Activated T-cell treated with anti-CD3 and anti-CD28 coated beads, Interleukin-2, amount 50 U/mL, for 24 hours (primary cell): Measurements from ENCODE around the gene TNFRSF21.

Source experiments
- DNase-seq: peaks from one replicate; pipeline ENCODE4 v3.0.0-alpha.2; 2020
- H3K27ac Mint-ChIP-seq: 2 replicates; pipeline ENCODE4 v1.8.0; 2020; ENCODE audit warnings: mild to moderate bottlenecking, mixed read lengths
- H3K27me3 Mint-ChIP-seq: 2 replicates; pipeline ENCODE4 v1.8.0; 2020; ENCODE audit warnings: mixed read lengths
- H3K36me3 Mint-ChIP-seq: 2 replicates; pipeline ENCODE4 v1.8.0; 2020; ENCODE audit warnings: low read depth, mixed read lengths
- H3K4me1 Mint-ChIP-seq: 2 replicates; pipeline ENCODE4 v1.8.0; 2020; ENCODE audit warnings: low read depth, mixed read lengths
- H3K4me3 Mint-ChIP-seq: 2 replicates; pipeline ENCODE4 v1.8.0; 2020; ENCODE audit warnings: mild to moderate bottlenecking, moderate library complexity, mixed read lengths
- H3K9me3 Mint-ChIP-seq: 2 replicates; pipeline ENCODE4 v1.8.0; 2020; ENCODE audit warnings: mixed read lengths

Gene TNFRSF21

DNA sequence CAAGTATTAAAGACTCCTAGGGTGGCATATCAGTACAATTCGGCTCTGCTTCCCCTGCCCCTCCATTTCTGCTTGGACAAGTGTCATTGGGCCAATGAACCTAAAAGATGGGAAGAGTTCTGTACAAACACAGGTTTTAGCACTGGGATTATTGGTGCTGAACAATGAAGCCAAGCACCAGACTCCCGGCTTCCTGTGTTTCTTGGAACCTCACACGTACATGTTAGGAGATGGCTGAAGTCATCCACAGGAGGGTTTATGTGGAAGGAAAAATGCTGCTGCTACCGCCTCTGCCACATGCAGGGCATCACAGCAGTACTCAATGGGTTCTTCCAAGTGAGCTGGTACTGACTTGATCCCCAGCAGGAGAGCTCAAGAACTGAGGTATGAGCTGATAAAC lies 49.7 kb downstream of the TNFRSF21 start:
- no peaks in the 10 kb centered on the region for H3K36me3 Mint-ChIP-seq
- H3K9me3 Mint-ChIP-seq: no peaks in the 10 kb centered on the region
- no peak overlapping the region for H3K4me3 Mint-ChIP-seq
- H3K4me1 Mint-ChIP-seq: no peaks in the 10 kb centered on the region
- H3K27me3 Mint-ChIP-seq: peaks cover 3% of the 10 kb centered on the region
- H3K27ac Mint-ChIP-seq: no peak overlapping the region
- DNase-seq: no peak

DNA sequence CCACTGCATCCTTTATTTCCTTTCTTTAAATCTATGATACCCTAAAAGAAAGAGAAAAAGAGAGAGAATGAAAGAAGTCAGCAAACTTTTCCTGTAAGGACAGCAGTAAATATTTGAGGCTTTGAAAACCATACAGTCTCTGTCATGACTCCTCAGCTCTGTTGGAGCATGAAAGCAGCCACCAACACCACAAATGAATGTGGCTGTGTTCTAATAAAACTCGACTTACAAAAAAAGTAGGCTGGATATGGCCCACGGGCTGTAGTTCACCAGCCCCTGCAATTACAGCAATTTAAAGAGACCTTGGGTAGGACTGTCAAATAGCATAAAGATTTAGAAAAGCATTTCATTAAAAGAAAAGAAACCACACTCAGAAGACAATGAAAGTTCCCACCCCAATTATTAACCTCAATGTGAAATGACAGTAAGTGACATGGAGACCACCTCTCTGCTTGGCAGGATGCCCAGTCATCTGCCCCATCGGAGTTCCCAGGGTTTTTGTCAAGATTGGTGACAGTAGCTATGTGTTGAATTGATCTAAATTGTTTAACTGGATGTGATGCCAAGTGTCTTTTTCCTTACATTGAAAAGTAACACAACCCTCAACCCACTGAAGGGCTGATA lies 50.9 kb downstream of the TNFRSF21 start:
- no peaks in the 10 kb centered on the region for H3K36me3 Mint-ChIP-seq
- no peaks in the 10 kb centered on the region for H3K4me1 Mint-ChIP-seq
- peaks cover 6% of the 10 kb centered on the region for H3K27me3 Mint-ChIP-seq
- no peak for DNase-seq
- H3K4me3 Mint-ChIP-seq: no peak overlapping the region
- no peaks in the 10 kb centered on the region for H3K9me3 Mint-ChIP-seq
- no peak overlapping the region for H3K27ac Mint-ChIP-seq

DNA sequence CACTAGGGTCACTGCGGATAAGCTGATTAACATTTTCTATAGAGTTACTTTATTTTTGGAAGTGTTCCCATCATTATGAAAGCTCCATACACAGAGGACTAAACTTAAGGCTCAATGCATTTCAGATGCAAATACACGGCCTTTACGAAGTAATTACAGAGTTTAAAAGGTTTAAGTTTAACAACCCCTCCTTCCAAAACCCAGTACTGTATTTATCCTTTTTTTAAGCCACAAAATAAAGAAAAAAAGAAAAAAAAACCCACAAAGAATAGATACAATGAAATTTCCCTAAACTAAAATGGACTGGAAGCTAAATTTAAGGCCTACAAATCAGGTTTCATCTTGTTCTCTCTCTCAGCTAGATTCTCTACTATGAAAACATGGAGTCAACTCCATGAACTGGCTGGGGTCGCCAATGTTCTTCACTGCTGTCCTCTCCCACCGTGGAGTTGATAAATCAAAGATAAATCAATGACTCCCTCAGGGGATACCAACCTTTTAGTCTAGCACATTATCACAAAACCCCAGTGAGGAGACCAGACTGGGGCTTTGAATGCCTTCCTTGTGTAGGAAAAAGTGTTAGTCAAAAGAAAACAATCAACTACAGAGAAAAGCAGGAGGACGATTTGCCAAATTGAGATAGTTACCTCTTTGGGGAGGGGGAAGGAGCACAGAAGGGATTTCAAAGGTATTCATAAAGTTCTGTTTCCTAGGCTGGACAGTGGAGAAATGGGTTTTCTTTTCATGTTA lies 52.5 kb downstream of the TNFRSF21 start:
- Mint-ChIP-seq H3K9me3 (no peaks in the 10 kb centered on the region), H3K36me3 (no peaks in the 10 kb centered on the region)
- no peak for DNase-seq

DNA sequence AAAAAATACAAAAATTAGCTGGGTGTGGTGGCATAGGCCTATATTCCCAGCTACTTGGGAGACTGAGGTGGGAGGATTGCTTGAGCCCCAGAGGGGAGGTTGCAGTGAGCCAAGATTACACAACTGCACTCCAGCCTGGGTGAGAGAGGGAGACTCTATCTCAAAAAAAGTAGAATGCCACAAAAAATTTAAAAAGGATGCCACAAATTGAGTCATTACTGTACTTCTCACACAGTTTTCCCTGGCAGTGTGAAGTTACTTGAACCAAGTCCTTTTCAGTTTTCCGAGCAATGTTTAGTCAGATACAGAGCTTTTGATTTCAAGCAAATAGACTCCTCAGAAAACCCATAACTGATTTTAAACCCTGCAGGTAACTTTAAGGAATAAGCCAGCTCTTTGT lies 53.3 kb downstream of the TNFRSF21 start:
- Mint-ChIP-seq H3K36me3 (no peaks in the 10 kb centered on the region), H3K9me3 (no peaks in the 10 kb centered on the region), H3K4me1 (peaks cover 11% of the 10 kb centered on the region), H3K4me3 (no peak overlapping the region), H3K27ac (no peak overlapping the region), H3K27me3 (peaks cover 10% of the 10 kb centered on the region)
- no peak for DNase-seq

More for the DNA sequence above, 52.5 kb downstream of the TNFRSF21 start:
- peaks cover 7% of the 10 kb centered on the region for H3K4me1 Mint-ChIP-seq
- H3K4me3 Mint-ChIP-seq: no peak overlapping the region
- H3K27ac Mint-ChIP-seq: no peak overlapping the region
- peaks cover 10% of the 10 kb centered on the region for H3K27me3 Mint-ChIP-seq

DNA sequence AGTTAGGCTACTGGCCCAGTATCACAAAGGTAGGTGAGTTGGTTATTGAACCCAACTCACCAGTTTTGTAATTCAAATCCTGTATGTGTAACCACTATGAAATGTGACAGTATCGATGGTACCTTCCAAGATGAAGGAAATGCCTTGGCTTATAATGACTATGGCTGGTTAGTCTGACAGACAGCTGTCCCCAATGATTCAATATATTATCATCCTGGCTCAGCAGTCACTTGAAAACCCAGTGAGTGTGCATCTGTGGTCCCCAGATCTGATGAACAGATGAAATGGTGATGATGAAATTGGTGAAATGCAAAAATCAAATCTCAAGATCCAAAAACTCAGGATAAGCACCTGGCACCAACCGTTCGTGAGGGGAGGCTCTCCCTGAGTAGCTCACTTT lies 54.8 kb downstream of the TNFRSF21 start:
- peaks cover 8% of the 10 kb centered on the region for H3K27me3 Mint-ChIP-seq
- H3K9me3 Mint-ChIP-seq: no peaks in the 10 kb centered on the region
- H3K4me1 Mint-ChIP-seq: peaks cover 14% of the 10 kb centered on the region
- H3K4me3 Mint-ChIP-seq: no peak overlapping the region
- H3K36me3 Mint-ChIP-seq: no peaks in the 10 kb centered on the region
- H3K27ac Mint-ChIP-seq: no peak overlapping the region
- no peak for DNase-seq

DNA sequence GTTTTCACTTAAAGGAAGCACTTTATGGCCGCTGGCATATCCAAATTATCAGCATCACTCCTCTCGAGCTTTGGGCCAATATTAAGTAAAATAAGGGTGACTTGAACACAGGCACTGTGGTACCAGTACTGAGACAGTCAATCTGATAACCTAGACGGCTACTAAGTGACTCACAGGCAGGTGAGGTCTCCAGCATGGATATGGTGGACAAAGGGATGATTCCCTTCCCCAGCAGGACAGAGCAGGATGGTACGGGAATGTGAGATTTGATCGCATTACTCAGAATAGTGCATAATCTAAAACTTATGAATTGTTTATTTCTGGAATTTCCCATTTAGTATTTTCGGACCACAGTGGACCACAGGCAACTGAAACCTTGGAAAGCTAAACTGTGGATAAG lies 55.7 kb downstream of the TNFRSF21 start:
- Mint-ChIP-seq H3K27ac (no peak overlapping the region), H3K4me3 (no peak overlapping the region), H3K9me3 (no peaks in the 10 kb centered on the region), H3K36me3 (no peaks in the 10 kb centered on the region), H3K4me1 (peaks cover 14% of the 10 kb centered on the region), H3K27me3 (peaks cover 7% of the 10 kb centered on the region)
- no peak for DNase-seq

DNA sequence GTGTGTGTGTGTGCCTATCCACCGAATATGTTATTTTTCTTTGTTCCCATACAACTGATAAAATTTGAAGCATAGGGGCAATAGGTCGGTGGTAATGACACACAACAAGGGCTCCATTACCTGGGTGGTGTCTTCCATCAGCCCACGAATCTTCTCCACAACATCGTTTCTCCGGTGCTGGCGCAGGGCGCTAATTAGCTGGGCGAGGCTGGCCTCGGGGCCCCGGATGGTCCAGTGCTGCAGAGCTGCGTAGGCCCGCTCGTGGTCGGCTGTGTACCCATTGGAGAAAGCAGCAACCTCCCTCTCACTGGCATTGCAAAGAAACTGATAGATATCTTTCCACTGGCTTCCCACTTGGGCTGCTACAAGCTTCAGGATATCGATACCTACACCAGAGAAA lies 56.6 kb downstream of the TNFRSF21 start:
- Mint-ChIP-seq H3K4me1 (peaks cover 14% of the 10 kb centered on the region), H3K4me3 (no peak overlapping the region), H3K36me3 (no peaks in the 10 kb centered on the region), H3K9me3 (no peaks in the 10 kb centered on the region), H3K27me3 (peaks cover 7% of the 10 kb centered on the region), H3K27ac (no peak overlapping the region)
- DNase-seq: no peak

DNA sequence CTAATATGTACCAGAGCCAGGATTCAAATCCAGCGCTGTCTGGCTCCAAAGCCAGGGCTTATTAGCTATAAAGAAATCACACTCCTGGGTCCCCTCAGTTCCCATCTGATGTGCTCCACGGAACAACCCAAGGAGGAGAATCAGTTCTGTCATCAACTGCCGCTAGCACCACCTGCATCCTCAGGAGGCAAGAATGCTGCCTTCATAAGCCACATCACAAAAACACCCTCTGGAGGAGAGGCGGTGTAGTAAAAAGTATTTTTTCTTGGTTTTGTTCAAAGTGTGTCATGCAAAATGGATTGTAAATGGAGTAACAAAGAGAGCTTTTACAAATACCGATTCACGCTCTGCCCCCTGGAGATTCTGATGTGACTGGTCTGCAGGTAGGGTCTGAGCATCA lies 57.1 kb downstream of the TNFRSF21 start:
- Mint-ChIP-seq H3K4me1 (peaks cover 14% of the 10 kb centered on the region), H3K4me3 (no peak overlapping the region), H3K27me3 (peaks cover 7% of the 10 kb centered on the region), H3K9me3 (no peaks in the 10 kb centered on the region), H3K36me3 (no peaks in the 10 kb centered on the region), H3K27ac (no peak overlapping the region)
- no peak for DNase-seq

DNA sequence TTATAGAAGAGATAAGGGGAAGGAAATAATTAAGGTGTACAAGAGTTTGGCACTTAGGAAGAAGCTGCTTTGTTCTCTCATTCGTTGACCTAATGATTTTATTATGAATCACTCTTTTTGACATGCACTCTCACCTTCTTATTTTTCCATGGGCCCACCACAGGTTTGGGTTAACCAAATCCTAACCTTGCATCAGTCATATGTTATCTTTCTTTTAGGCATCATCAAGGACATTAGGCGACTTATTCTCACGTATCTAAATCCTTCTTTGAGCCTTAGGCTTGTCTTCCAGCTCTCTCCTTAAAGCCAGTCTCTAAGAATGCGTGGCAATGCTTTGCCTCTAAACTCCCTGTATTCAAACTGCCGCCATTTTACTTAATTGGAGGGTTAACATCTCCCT lies 58.3 kb downstream of the TNFRSF21 start:
- H3K4me3 Mint-ChIP-seq: no peak overlapping the region
- H3K36me3 Mint-ChIP-seq: no peaks in the 10 kb centered on the region
- H3K27ac Mint-ChIP-seq: no peak overlapping the region
- peaks cover 22% of the 10 kb centered on the region for H3K4me1 Mint-ChIP-seq
- no peaks in the 10 kb centered on the region for H3K9me3 Mint-ChIP-seq
- no peak for DNase-seq
- H3K27me3 Mint-ChIP-seq: peaks cover 7% of the 10 kb centered on the region

DNA sequence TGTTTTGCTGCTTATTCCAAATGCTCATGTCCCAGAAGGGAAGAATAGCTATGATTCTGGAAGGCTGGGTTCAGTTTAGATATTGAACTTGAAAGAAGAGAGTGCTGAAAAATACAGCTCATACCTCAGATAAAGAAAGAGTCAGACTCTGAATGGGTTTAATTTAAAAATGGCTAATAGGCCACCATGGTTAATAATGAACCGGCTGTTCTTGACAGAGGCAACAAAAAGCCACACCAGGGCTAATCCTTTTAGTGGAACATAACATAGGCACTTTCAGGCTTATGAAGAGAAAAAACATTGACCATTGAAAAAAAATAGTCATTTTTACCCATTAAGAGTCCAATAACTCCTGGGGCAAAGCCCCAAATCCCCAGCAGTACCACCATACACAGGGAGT lies 59.4 kb downstream of the TNFRSF21 start:
- H3K36me3 Mint-ChIP-seq: no peaks in the 10 kb centered on the region
- no peaks in the 10 kb centered on the region for H3K9me3 Mint-ChIP-seq
- no peak overlapping the region for H3K27ac Mint-ChIP-seq
- no peak overlapping the region for H3K4me3 Mint-ChIP-seq
- peaks cover 30% of the 10 kb centered on the region for H3K4me1 Mint-ChIP-seq
- no peak for DNase-seq
- peaks cover 7% of the 10 kb centered on the region for H3K27me3 Mint-ChIP-seq

DNA sequence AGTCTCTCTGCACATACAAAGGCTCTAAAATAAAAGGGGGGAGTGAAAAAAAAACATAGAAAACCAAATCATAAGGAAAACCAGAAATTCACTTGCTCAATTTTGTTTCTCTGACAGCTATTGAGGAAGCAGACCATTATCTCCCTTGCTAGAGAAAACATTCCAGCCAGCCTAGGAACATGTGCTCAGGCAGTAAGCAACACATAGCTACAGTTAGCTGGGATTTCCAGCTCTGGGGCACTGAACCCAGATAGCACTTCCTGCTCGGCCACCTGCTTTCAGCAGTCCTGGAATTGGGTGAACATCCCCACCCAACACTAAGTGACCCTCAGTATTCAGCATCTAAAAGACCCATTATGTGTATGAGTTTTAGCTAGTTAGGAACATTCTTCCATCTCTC lies 61.3 kb downstream of the TNFRSF21 start:
- peaks cover 38% of the 10 kb centered on the region for H3K4me1 Mint-ChIP-seq
- no peaks in the 10 kb centered on the region for H3K36me3 Mint-ChIP-seq
- no peak overlapping the region for H3K27ac Mint-ChIP-seq
- no peak overlapping the region for H3K4me3 Mint-ChIP-seq
- no peak for DNase-seq
- H3K27me3 Mint-ChIP-seq: no peaks in the 10 kb centered on the region
- H3K9me3 Mint-ChIP-seq: no peaks in the 10 kb centered on the region

DNA sequence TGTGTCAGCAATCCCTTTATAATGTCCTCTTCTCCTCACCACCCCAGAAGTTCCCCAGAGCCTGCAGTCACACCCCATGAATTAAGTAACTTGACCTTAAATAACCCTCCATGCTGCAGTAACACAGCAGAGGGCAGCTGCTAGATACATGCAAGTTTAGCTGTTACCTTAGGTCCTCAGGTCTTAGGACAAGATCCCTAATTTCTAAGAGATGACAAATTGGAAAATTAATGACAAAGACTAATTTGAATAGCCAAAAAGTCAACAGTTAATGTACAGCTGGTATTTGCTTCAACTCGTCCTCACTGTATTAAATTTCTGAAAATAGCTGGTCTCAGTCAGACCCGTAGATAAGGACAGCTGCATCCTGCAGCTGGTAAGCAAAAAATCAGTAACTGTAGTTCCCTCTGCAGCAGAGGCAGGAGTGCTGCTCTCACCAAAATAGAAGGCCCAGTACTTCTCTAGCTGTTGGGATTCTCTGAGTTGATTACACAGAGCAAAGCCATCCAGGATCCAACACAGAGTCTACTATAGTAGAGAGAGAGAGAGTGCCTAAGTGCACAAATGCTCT lies 62.4 kb downstream of the TNFRSF21 start:
- Mint-ChIP-seq H3K4me3 (no peak overlapping the region), H3K27me3 (no peaks in the 10 kb centered on the region), H3K27ac (no peak overlapping the region), H3K4me1 (peaks cover 43% of the 10 kb centered on the region), H3K36me3 (no peaks in the 10 kb centered on the region), H3K9me3 (no peaks in the 10 kb centered on the region)
- no peak for DNase-seq

DNA sequence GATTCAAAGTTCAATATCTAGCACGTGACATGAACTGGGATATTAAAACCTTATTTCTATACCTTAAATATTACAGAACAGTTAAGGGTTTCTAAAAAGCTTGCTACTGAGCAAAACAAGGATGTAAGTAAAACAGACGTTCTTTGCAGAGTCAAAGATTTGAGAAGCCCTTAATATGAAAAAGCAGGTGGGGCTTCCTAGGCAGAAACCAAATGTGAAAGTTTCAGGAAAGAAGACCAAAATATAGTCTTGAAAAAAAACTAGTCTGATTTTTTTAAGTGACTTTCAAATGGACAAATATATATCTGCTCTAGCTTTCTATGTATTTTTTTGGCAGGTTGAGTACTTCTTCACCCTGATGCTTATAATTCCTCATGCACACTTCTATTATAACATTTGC lies 63.2 kb downstream of the TNFRSF21 start:
- Mint-ChIP-seq H3K27me3 (no peaks in the 10 kb centered on the region), H3K9me3 (no peaks in the 10 kb centered on the region), H3K4me3 (no peak overlapping the region), H3K27ac (no peak overlapping the region), H3K4me1 (peaks cover 46% of the 10 kb centered on the region), H3K36me3 (no peaks in the 10 kb centered on the region)
- DNase-seq: no peak

DNA sequence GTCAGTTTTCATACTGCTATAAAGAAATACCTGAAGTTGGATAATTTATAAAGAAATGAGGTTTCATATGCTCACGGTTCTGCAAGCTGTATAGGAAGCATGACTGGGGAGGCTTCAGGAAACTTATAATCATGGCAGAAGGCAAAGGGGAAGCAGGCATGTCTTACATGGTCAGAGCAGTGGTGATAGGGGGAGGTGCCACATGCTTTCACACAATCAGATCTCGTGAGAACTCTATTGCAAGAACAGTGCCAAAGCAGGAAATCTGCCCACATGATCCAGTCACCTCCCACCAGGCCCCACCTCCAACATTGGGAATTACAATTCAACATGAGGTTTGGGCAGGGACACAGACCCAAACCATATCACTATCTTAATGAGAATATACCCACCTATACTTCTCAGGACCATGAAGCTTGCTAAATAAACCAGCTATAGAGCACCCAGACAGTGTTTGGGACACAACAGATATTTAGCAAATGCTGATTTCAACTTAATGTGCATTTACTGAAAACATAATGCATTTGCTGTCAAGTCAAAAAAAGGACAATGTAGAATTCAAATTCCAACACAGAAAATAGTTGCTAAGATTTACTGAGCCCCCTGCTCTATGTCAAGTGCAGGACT lies 63.8 kb downstream of the TNFRSF21 start:
- H3K9me3 Mint-ChIP-seq: no peaks in the 10 kb centered on the region
- H3K36me3 Mint-ChIP-seq: no peaks in the 10 kb centered on the region
- DNase-seq: no peak
- H3K27ac Mint-ChIP-seq: no peak overlapping the region
- no peaks in the 10 kb centered on the region for H3K27me3 Mint-ChIP-seq
- no peak overlapping the region for H3K4me3 Mint-ChIP-seq
- peaks cover 42% of the 10 kb centered on the region for H3K4me1 Mint-ChIP-seq
